Upper lobe of left lung (tissue), 6 donors: ENCODE results near the gene GPSM1. TPM values are rescaled to one million over a fixed set of nuclear protein-coding genes. Genes with fewer than 3 reads are reported as not detected.

Experiments used
- ATAC-seq, 2 donors: fragments of 200-7000 bp; cut with Tn5 transposase; one replicate each; pipeline ENCODE4 v1.9.1; 2022; ENCODE audit warnings: mild to moderate bottlenecking in 2 of 2, moderate library complexity in 2 of 2; ENCODE audit not compliant: low FRiP score in 2 of 2
- DNase-seq, 2 donors: peaks; one replicate each; pipeline ENCODE4 v3.0.0-alpha.2; 2019 to 2020
- H3K27ac ChIP-seq, 4 donors: fragments of 200-600 bp; sonication (generic); one replicate each; pipeline ENCODE4 v1.5.1; 2016 to 2019
- H3K27me3 ChIP-seq, 4 donors: fragments of 200-600 bp; sonication (generic); one replicate each; pipeline ENCODE4 v1.5.1; 2017 to 2019
- H3K36me3 ChIP-seq, 4 donors: fragments of 200-600 bp; sonication (generic); one replicate each; pipeline ENCODE4 v1.5.1; 2016 to 2019
- H3K4me1 ChIP-seq, 4 donors: fragments of 200-600 bp; sonication (generic); one replicate each; pipeline ENCODE4 v1.5.1; 2018 to 2019
- H3K4me3 ChIP-seq, 4 donors: fragments of 200-600 bp; sonication (generic); one replicate each; pipeline ENCODE4 v1.5.1; 2017 to 2019; ENCODE audit warnings: mild to moderate bottlenecking in 2 of 4, moderate library complexity in 1 of 4
- H3K9me3 ChIP-seq, 4 donors: fragments of 200-600 bp; sonication (generic); one replicate each; pipeline ENCODE4 v1.5.1; 2018 to 2019
- CTCF ChIP-seq, 6 experiments: fragments of 450-650 bp in 4 of 6; fragments of 200-600 bp in 2 of 6; sonication (generic) in 2 of 6; IDR thresholded peaks; one replicate each; pipeline ENCODE4 v1.5.1; 2016 to 2019; ENCODE audit warnings: antibody characterized with exemption in 6 of 6
- EP300 ChIP-seq, 4 donors: sonication (generic); formaldehyde crosslinking; IDR thresholded peaks; one replicate each; pipeline ENCODE4 v1.5.1; 2017; ENCODE audit warnings: antibody characterized with exemption in 4 of 4, control low read depth in 2 of 4
- POLR2A ChIP-seq, 4 donors: fragments of 450-650 bp; IDR thresholded peaks; one replicate each; pipeline ENCODE4 v1.5.1; 2016 to 2017; ENCODE audit warnings: antibody characterized with exemption in 4 of 4, mild to moderate bottlenecking in 2 of 4
- POLR2AphosphoS5 ChIP-seq, 2 donors: sonication (generic); formaldehyde crosslinking; IDR thresholded peaks; one replicate each; pipeline ENCODE4 v1.5.1; 2017; ENCODE audit warnings: antibody characterized with exemption in 2 of 2
- WGBS, 2 donors: methylation state at CpG; one replicate each; pipeline ENCODE4 v1.1.5; 2017 to 2018; 5-methylcytosine and 5-hydroxymethylcytosine counted together
- total RNA-seq, 6 donors: library from RNA; depleted of rRNA in 4 of 6; stranded (reverse); fragments of >200 nt in 4 of 6; gene quantifications; one replicate each; pipeline versions ENCODE4 v1.1.0 to v1.2.1, GENCODE V29; 2016 to 2021
- donor health status: DM: no; HTN: no; CAD: no; lungs with moderate emphysema.
- donor health status: DM: no; HTN: yes; CAD: no; lungs with severe emphysema.

Gene GPSM1
- total RNA-seq, 6 donors from 2014 or later: 10.0 to 78.6 (median 24.2) TPM

GRCh38 chr9:136332482-136332983 is 5.2 kb downstream of the GPSM1 start:
- Histone ChIP-seq H3K36me3 (peaks cover 0 to 16% (median 5%) of the 10 kb centered on the region in 4 donors), H3K4me1 (peaks cover 13 to 29% (median 14%) of the 10 kb centered on the region in 4 donors), H3K9me3 (no peaks in the 10 kb centered on the region), H3K27me3 (no peaks in the 10 kb centered on the region), H3K27ac (no peak overlapping the region), H3K4me3 (no peak overlapping the region)
- TF ChIP-seq CTCF (IDR thresholded peaks at IDR 0.05) (no peak), POLR2A (IDR thresholded peaks at IDR 0.05) (no peak), EP300 (IDR thresholded peaks at IDR 0.05) (no peak), POLR2AphosphoS5 (IDR thresholded peaks at IDR 0.05) (no peak)
- WGBS, 2 donors: 80% methylated on average over 3 to 11 of the region's 11 CpGs
- peak in 1 of 2 donors; percentile 53 for DNase-seq
- ATAC-seq: no peak

GRCh38 chr9:136333045-136333444 is 5.7 kb downstream of the GPSM1 start:
- no peak overlapping the region for H3K4me3 ChIP-seq
- DNase-seq: peak in 1 of 2 donors; percentile 79
- peaks cover 10 to 24% (median 11%) of the 10 kb centered on the region in 4 donors for H3K4me1 ChIP-seq
- ATAC-seq: no peak
- 72% methylated on average over 5 to 7 of the region's 12 CpGs for WGBS, 2 donors
- TF ChIP-seq CTCF (IDR thresholded peaks at IDR 0.05) (no peak), POLR2AphosphoS5 (IDR thresholded peaks at IDR 0.05) (no peak), POLR2A (IDR thresholded peaks at IDR 0.05) (no peak), EP300 (IDR thresholded peaks at IDR 0.05) (no peak)
- no peaks in the 10 kb centered on the region for H3K9me3 ChIP-seq
- peak overlapping the region in 3 of 4 donors; percentile 2 to 73 (median 16) for H3K27ac ChIP-seq
- no peaks in the 10 kb centered on the region for H3K27me3 ChIP-seq
- peaks cover 0 to 19% (median 5%) of the 10 kb centered on the region in 4 donors for H3K36me3 ChIP-seq

GRCh38 chr9:136333486-136333885 is 6.1 kb downstream of the GPSM1 start:
- peaks cover 0 to 22% (median 7%) of the 10 kb centered on the region in 4 donors for H3K36me3 ChIP-seq
- no peaks in the 10 kb centered on the region for H3K9me3 ChIP-seq
- DNase-seq (peak in 1 of 2 donors; percentile 73), ATAC-seq (no peak)
- TF ChIP-seq POLR2AphosphoS5 (IDR thresholded peaks at IDR 0.05): no peak
- no peak for TF ChIP-seq CTCF (IDR thresholded peaks at IDR 0.05)
- no peak for TF ChIP-seq POLR2A (IDR thresholded peaks at IDR 0.05)
- WGBS, 2 donors: 90 to 98% methylated on average over 6 to 15 of the region's 17 CpGs
- H3K27me3 ChIP-seq: no peaks in the 10 kb centered on the region
- peak overlapping the region in 3 of 4 donors; percentile 2 to 73 (median 16) for H3K27ac ChIP-seq
- H3K4me3 ChIP-seq: no peak overlapping the region
- H3K4me1 ChIP-seq: peaks cover 6 to 19% (median 7%) of the 10 kb centered on the region in 4 donors

- H3K36me3 ChIP-seq: peaks cover 0 to 25% (median 8%) of the 10 kb centered on the region in 4 donors
- TF ChIP-seq POLR2AphosphoS5 (IDR thresholded peaks at IDR 0.05) (no peak), POLR2A (IDR thresholded peaks at IDR 0.05) (no peak), CTCF (IDR thresholded peaks at IDR 0.05) (no peak), EP300 (IDR thresholded peaks at IDR 0.05) (no peak)
- ATAC-seq (no peak), DNase-seq (peak in 1 of 2 donors; percentile 79)
- no peaks in the 10 kb centered on the region for H3K9me3 ChIP-seq
- H3K27ac ChIP-seq: peak overlapping the region in 1 of 4 donors; percentile 73
- H3K27me3 ChIP-seq: no peaks in the 10 kb centered on the region
- no peak overlapping the region for H3K4me3 ChIP-seq
- WGBS, 2 donors: 91% methylated on average over 12 to 21 of the region's 21 CpGs
- peaks cover 0 to 9% (median 0%) of the 10 kb centered on the region in 4 donors for H3K4me1 ChIP-seq
These were observed 7.2 kb downstream of the GPSM1 start for GRCh38 chr9:136334541-136334940.
